Liver (tissue), 9 donors: ENCODE results near the gene LAMA5. TPM values are rescaled to one million over a fixed set of nuclear protein-coding genes. Genes with fewer than 3 reads are reported as not detected.

Source experiments
- DNase-seq: peaks from one replicate; pipeline ENCODE4 v3.0.0-alpha.2; 2017; ENCODE audit warnings: low spot score
- H3K27ac ChIP-seq, 2 donors: one replicate each; pipeline ENCODE4 v1.7.0; 2013; ENCODE audit warnings: inconsistent platforms in 2 of 2, low read length in 2 of 2, control low read depth in 1 of 2, low read depth in 1 of 2, mild to moderate bottlenecking in 1 of 2
- H3K27me3 ChIP-seq, 4 donors: one replicate each; pipeline versions ENCODE4 v1.6.1 to v1.7.0; 2013; ENCODE audit warnings: low read length in 3 of 4, inconsistent platforms in 1 of 4, mild to moderate bottlenecking in 1 of 4, moderate library complexity in 1 of 4; ENCODE audit not compliant: control insufficient read depth in 4 of 4, insufficient read depth in 4 of 4
- H3K36me3 ChIP-seq, 4 donors: one replicate each; pipeline versions ENCODE4 v1.6.1 to v1.7.0; 2013; ENCODE audit warnings: low read length in 3 of 4, mild to moderate bottlenecking in 3 of 4, low read depth in 1 of 4, moderate library complexity in 1 of 4; ENCODE audit not compliant: control insufficient read depth in 4 of 4, insufficient read depth in 3 of 4
- H3K4me1 ChIP-seq, 4 donors: one replicate each; pipeline versions ENCODE4 v1.6.1 to v1.7.0; 2013; ENCODE audit warnings: low read length in 3 of 4, mild to moderate bottlenecking in 3 of 4, moderate library complexity in 1 of 4; ENCODE audit not compliant: control insufficient read depth in 4 of 4, insufficient read depth in 4 of 4
- H3K4me3 ChIP-seq, 3 donors: one replicate each; pipeline versions ENCODE4 v1.6.1 to v1.7.0; 2013; ENCODE audit warnings: low read length in 3 of 3, control low read depth in 1 of 3, low read depth in 1 of 3, mild to moderate bottlenecking in 1 of 3
- H3K9ac ChIP-seq, 2 donors: one replicate each; pipeline ENCODE4 v1.7.0; 2013; ENCODE audit warnings: low read length in 2 of 2, mild to moderate bottlenecking in 2 of 2, moderate library complexity in 2 of 2, control low read depth in 1 of 2, low read depth in 1 of 2
- H3K9me3 ChIP-seq, 4 donors: one replicate each; pipeline versions ENCODE4 v1.6.1 to v1.7.0; 2013; ENCODE audit warnings: low read length in 3 of 4; ENCODE audit not compliant: control insufficient read depth in 4 of 4
- EGR1 ChIP-seq, 2 donors: IDR thresholded peaks; 2 replicates each; pipeline ENCODE4 v1.6.1; 2016 to 2018; ENCODE audit warnings: antibody characterized with exemption in 2 of 2, low read depth in 2 of 2
- FOXA1 ChIP-seq: IDR thresholded peaks from 2 replicates; pipeline ENCODE4 v1.6.1; 2016; ENCODE audit warnings: antibody characterized with exemption
- FOXA2 ChIP-seq: IDR thresholded peaks from 2 replicates; pipeline ENCODE4 v1.6.1; 2016; ENCODE audit warnings: antibody characterized with exemption
- GABPA ChIP-seq, 2 donors: IDR thresholded peaks in 1 of 2; conservative IDR thresholded peaks in 1 of 2; 2 replicates each; pipeline ENCODE4 v1.6.1; 2016; ENCODE audit warnings: antibody characterized with exemption in 2 of 2, mild to moderate bottlenecking in 1 of 2, moderate library complexity in 1 of 2
- HNF4A ChIP-seq, 2 donors: conservative IDR thresholded peaks; 2 replicates each; pipeline ENCODE4 v1.6.1; 2016; ENCODE audit warnings: antibody characterized with exemption in 2 of 2, mild to moderate bottlenecking in 2 of 2
- HNF4G ChIP-seq: IDR thresholded peaks from 2 replicates; pipeline ENCODE4 v1.6.1; 2016; ENCODE audit warnings: antibody characterized with exemption
- JUND ChIP-seq, 2 donors: IDR thresholded peaks; 2 replicates each; pipeline ENCODE4 v1.6.1; 2016; ENCODE audit warnings: antibody characterized with exemption in 2 of 2
- NR2F2 ChIP-seq: IDR thresholded peaks from 2 replicates; pipeline ENCODE4 v1.6.1; 2016; ENCODE audit warnings: antibody characterized with exemption
- RAD21 ChIP-seq, 2 donors: IDR thresholded peaks; 2 replicates each; pipeline ENCODE4 v1.6.1; 2016; ENCODE audit warnings: antibody characterized with exemption in 2 of 2, mild to moderate bottlenecking in 2 of 2
- RXRA ChIP-seq, 2 donors: IDR thresholded peaks; 2 replicates each; pipeline ENCODE4 v1.6.1; 2017 to 2018; ENCODE audit warnings: antibody characterized with exemption in 2 of 2, mild to moderate bottlenecking in 1 of 2
- SP1 ChIP-seq: IDR thresholded peaks from 2 replicates; pipeline ENCODE4 v1.6.1; 2018; ENCODE audit warnings: antibody characterized with exemption, mild to moderate bottlenecking
- TAF1 ChIP-seq: conservative IDR thresholded peaks from 2 replicates; pipeline ENCODE4 v1.6.1; 2016; ENCODE audit warnings: antibody characterized with exemption, mild to moderate bottlenecking
- YY1 ChIP-seq: IDR thresholded peaks from 2 replicates; pipeline ENCODE4 v1.6.1; 2016; ENCODE audit warnings: antibody characterized with exemption, mild to moderate bottlenecking
- WGBS: extraction: QIAGEN DNeasy Blood & Tissue Kit; methylation state at CpG from one replicate; pipeline ENCODE4 v1.1.7; 2013; 5-methylcytosine and 5-hydroxymethylcytosine counted together
- polyA plus RNA-seq, 2 donors: library from polyadenylated mRNA; stranded (reverse) in 1 of 2; unstranded in 1 of 2; fragments of 200-250 nt in 1 of 2; fragments of >200 nt in 1 of 2; fragmentation: Nextera tagmentation in 1 of 2; extraction: Ambion mirVana in 1 of 2; gene quantifications; one replicate each; pipeline versions ENCODE4 v1.2.1 to v1.2.3, GENCODE V29; 2013 to 2015
- total RNA-seq, 2 donors: library from RNA; depleted of rRNA; stranded (reverse); fragments of >200 nt; gene quantifications; one replicate each; pipeline ENCODE4 v1.2.3, GENCODE V29; 2014
- TF ChIP-seq, protein P1 (sequence below): IDR thresholded peaks from 2 replicates; pipeline ENCODE4 v1.6.1; 2016; ENCODE audit warnings: antibody characterized with exemption
- TF ChIP-seq, protein P2 (sequence below): IDR thresholded peaks from 2 replicates; pipeline ENCODE4 v1.6.1; 2016; ENCODE audit warnings: antibody characterized with exemption
- TF ChIP-seq, protein P3 (sequence below): IDR thresholded peaks from 2 replicates; pipeline ENCODE4 v1.6.1; 2016; ENCODE audit warnings: antibody characterized with exemption
- TF ChIP-seq, protein P4 (sequence below): fragments of 150-350 bp; IDR thresholded peaks from 2 replicates; pipeline ENCODE4 v1.5.1; 2017; ENCODE audit warnings: improper control_type of control experiment, low read depth, low read length; ENCODE audit not compliant: missing input control
- TF ChIP-seq, protein P5 (sequence below): IDR thresholded peaks from 2 replicates; pipeline ENCODE4 v1.6.1; 2016; ENCODE audit warnings: antibody characterized with exemption, mild to moderate bottlenecking
- donor health status: healthy.
- donor health status: healthy.
- donor health status: healthy.
- donor health status: healthy.
- donor health status: healthy.

LAMA5 gene
- total and polyA plus RNA-seq, 4 donors, result 3.6 to 40.2 (median 13.7) TPM

DNA sequence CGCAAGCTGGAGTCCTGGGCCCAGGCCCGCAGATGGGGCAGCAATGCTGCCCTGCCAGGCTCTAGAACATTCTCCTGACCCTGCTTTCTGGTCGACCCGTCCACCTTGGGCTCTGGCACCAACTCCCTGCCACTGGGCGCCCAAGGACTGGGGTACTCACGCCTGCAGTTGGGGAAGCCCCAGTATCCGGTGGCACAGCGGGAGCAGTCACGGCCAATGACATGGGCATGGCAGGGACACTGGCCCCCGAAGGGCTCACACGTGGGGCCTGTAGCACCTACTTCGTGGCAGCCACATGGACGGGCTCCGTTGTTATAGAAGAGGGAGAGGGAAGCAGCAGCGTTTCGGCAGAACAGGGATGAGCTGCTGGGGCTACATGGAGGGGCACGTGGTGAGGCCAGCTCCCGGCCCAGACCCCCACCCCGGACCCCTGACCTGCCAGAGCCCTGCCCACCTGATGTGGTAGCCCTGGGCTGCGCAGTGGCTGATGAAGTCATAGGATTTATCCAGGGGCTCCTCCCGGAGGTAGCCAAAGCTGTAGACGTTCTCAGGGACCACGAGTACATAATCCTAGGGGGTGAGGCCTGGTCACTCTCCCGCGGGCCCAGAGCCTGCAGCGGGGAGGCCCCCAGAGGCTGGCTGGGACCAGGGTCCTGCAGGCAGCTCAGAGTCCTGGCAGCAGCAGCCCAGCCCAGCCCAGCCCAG, 38.3 kb downstream of the LAMA5 start:
- Histone ChIP-seq H3K4me1 (peaks cover 0 to 8% (median 2%) of the 10 kb centered on the region in 4 donors), H3K9ac (no peak overlapping the region), H3K36me3 (peaks cover 0 to 64% (median 13%) of the 10 kb centered on the region in 4 donors), H3K27ac (no peak overlapping the region), H3K27me3 (no peaks in the 10 kb centered on the region), H3K9me3 (no peaks in the 10 kb centered on the region), H3K4me3 (no peak overlapping the region)
- no peak for DNase-seq
- 95% methylated on average over 26 of the region's 26 CpGs for WGBS
- TF ChIP-seq TAF1 (no peak), YY1 (no peak), FOXA2 (no peak), EGR1 (IDR thresholded peaks at IDR 0.05; ENCODE audit: low read depth in 2 of 2) (no peak), JUND (IDR thresholded peaks at IDR 0.05) (no peak), NR2F2 (no peak), HNF4A (conservative IDR thresholded peaks at IDR 0.05) (no peak), FOXA1 (no peak), RXRA (IDR thresholded peaks at IDR 0.05) (no peak), SP1 (no peak), GABPA (IDR thresholded peaks at IDR 0.05 in 1 of 2, conservative IDR thresholded peaks at IDR 0.05 in 1 of 2) (no peak), RAD21 (IDR thresholded peaks at IDR 0.05) (no peak), HNF4G (no peak)
- TF ChIP-seq, protein P1, sequence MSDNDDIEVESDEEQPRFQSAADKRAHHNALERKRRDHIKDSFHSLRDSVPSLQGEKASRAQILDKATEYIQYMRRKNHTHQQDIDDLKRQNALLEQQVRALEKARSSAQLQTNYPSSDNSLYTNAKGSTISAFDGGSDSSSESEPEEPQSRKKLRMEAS, result no peak
- TF ChIP-seq, protein P2, sequence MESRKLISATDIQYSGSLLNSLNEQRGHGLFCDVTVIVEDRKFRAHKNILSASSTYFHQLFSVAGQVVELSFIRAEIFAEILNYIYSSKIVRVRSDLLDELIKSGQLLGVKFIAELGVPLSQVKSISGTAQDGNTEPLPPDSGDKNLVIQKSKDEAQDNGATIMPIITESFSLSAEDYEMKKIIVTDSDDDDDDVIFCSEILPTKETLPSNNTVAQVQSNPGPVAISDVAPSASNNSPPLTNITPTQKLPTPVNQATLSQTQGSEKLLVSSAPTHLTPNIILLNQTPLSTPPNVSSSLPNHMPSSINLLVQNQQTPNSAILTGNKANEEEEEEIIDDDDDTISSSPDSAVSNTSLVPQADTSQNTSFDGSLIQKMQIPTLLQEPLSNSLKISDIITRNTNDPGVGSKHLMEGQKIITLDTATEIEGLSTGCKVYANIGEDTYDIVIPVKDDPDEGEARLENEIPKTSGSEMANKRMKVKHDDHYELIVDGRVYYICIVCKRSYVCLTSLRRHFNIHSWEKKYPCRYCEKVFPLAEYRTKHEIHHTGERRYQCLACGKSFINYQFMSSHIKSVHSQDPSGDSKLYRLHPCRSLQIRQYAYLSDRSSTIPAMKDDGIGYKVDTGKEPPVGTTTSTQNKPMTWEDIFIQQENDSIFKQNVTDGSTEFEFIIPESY, result no peak
- TF ChIP-seq, protein P3, sequence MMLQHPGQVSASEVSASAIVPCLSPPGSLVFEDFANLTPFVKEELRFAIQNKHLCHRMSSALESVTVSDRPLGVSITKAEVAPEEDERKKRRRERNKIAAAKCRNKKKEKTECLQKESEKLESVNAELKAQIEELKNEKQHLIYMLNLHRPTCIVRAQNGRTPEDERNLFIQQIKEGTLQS, result no peak
- TF ChIP-seq, protein P4, sequence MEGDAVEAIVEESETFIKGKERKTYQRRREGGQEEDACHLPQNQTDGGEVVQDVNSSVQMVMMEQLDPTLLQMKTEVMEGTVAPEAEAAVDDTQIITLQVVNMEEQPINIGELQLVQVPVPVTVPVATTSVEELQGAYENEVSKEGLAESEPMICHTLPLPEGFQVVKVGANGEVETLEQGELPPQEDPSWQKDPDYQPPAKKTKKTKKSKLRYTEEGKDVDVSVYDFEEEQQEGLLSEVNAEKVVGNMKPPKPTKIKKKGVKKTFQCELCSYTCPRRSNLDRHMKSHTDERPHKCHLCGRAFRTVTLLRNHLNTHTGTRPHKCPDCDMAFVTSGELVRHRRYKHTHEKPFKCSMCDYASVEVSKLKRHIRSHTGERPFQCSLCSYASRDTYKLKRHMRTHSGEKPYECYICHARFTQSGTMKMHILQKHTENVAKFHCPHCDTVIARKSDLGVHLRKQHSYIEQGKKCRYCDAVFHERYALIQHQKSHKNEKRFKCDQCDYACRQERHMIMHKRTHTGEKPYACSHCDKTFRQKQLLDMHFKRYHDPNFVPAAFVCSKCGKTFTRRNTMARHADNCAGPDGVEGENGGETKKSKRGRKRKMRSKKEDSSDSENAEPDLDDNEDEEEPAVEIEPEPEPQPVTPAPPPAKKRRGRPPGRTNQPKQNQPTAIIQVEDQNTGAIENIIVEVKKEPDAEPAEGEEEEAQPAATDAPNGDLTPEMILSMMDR, result no peak
- TF ChIP-seq, protein P5, sequence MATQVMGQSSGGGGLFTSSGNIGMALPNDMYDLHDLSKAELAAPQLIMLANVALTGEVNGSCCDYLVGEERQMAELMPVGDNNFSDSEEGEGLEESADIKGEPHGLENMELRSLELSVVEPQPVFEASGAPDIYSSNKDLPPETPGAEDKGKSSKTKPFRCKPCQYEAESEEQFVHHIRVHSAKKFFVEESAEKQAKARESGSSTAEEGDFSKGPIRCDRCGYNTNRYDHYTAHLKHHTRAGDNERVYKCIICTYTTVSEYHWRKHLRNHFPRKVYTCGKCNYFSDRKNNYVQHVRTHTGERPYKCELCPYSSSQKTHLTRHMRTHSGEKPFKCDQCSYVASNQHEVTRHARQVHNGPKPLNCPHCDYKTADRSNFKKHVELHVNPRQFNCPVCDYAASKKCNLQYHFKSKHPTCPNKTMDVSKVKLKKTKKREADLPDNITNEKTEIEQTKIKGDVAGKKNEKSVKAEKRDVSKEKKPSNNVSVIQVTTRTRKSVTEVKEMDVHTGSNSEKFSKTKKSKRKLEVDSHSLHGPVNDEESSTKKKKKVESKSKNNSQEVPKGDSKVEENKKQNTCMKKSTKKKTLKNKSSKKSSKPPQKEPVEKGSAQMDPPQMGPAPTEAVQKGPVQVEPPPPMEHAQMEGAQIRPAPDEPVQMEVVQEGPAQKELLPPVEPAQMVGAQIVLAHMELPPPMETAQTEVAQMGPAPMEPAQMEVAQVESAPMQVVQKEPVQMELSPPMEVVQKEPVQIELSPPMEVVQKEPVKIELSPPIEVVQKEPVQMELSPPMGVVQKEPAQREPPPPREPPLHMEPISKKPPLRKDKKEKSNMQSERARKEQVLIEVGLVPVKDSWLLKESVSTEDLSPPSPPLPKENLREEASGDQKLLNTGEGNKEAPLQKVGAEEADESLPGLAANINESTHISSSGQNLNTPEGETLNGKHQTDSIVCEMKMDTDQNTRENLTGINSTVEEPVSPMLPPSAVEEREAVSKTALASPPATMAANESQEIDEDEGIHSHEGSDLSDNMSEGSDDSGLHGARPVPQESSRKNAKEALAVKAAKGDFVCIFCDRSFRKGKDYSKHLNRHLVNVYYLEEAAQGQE, result no peak
